Activated naive CD4-positive, alpha-beta T cell treated with anti-CD3 and anti-CD28 coated beads, Interleukin-2, amount 10 ng/mL, durations not matched to agents 7 days and 5 days (primary cell): ENCODE data around the gene ROPN1L.
"Not testable (repeated sequence)": the region's sequence is repeated elsewhere in the genome, so short reads cannot be mapped to it uniquely, and the experiment has no call there.

ENCODE experiments used
- CTCF ChIA-PET: fragments of 350-600 bp; sonication (Branson Sonifier 250); formaldehyde crosslinking; loops from one replicate; lab custom pipeline; 2021; ENCODE audit warnings: antibody characterized with exemption; lab: Charles Lee
- DNase-seq: peaks from one replicate; pipeline ENCODE4 v3.0.0-alpha.2; 2020
- H3K27ac Mint-ChIP-seq: one replicate; pipeline ENCODE4 v1.8.0; 2021; ENCODE audit warnings: mild to moderate bottlenecking, moderate library complexity, mixed read lengths
- H3K27me3 Mint-ChIP-seq: one replicate; pipeline ENCODE4 v1.8.0; 2021; ENCODE audit warnings: mild to moderate bottlenecking, mixed read lengths
- H3K36me3 Mint-ChIP-seq: one replicate; pipeline ENCODE4 v1.8.0; 2021; ENCODE audit warnings: mixed read lengths
- H3K4me1 Mint-ChIP-seq: one replicate; pipeline ENCODE4 v1.8.0; 2021; ENCODE audit warnings: mixed read lengths
- H3K4me3 Mint-ChIP-seq: one replicate; pipeline ENCODE4 v1.8.0; 2021; ENCODE audit warnings: mild to moderate bottlenecking, moderate library complexity, mixed read lengths
- H3K9me3 Mint-ChIP-seq: one replicate; pipeline ENCODE4 v1.8.0; 2021; ENCODE audit warnings: mixed read lengths

Gene ROPN1L

GRCh38 chr5:10441083-10441991, at the start of gene ROPN1L:
ROPN1L (plus strand) TSS chr5:10441879; CDS start chr5:10442168, 289 bp downstream.
- DNase-seq: peak; percentile 85
- Mint-ChIP-seq H3K27ac (peak within 1 kb of the TSS; percentile 56), H3K4me3 (peak within 1 kb of the TSS; percentile 82), H3K36me3 (peaks cover 33% of the 10 kb centered on the region), H3K4me1 (peaks cover 48% of the 10 kb centered on the region), H3K27me3 (peaks cover 13% of the 10 kb centered on the region), H3K9me3 (peaks cover 16% of the 10 kb centered on the region)
- CTCF ChIA-PET: no interaction called here

GRCh38 chr5:10392567-10393328, 48.9 kb upstream of the ROPN1L start:
- CTCF ChIA-PET: interaction anchor here (1.5 kb wide), 1 partner anchor 29 kb away, joined by 4 read pairs; no protein-coding TSS in a partner anchor

GRCh38 chr5:10393491-10393890, 48.2 kb upstream of the ROPN1L start:
- CTCF ChIA-PET: interaction anchor here (1.5 kb wide), 1 partner anchor 28 kb away, joined by 4 read pairs; no protein-coding TSS in a partner anchor
- H3K27ac Mint-ChIP-seq: no peak overlapping the region
- H3K27me3 Mint-ChIP-seq: no peaks in the 10 kb centered on the region
- peaks cover 55% of the 10 kb centered on the region for H3K36me3 Mint-ChIP-seq
- no peaks in the 10 kb centered on the region for H3K4me1 Mint-ChIP-seq
- no peak overlapping the region for H3K4me3 Mint-ChIP-seq
- no peak for DNase-seq
- no peaks in the 10 kb centered on the region for H3K9me3 Mint-ChIP-seq

More at GRCh38 chr5:10392567-10393328, 48.9 kb upstream of the ROPN1L start:
- not testable (repeated sequence) for H3K4me1 Mint-ChIP-seq, DNase-seq, H3K27me3 Mint-ChIP-seq, H3K4me3 Mint-ChIP-seq, H3K27ac Mint-ChIP-seq, H3K9me3 Mint-ChIP-seq
- H3K36me3 Mint-ChIP-seq: peaks cover 51% of the 10 kb centered on the region

GRCh38 chr5:10396552-10396951, 45.1 kb upstream of the ROPN1L start:
- Mint-ChIP-seq H3K4me3 (no peak overlapping the region), H3K27ac (no peak overlapping the region), H3K4me1 (peaks cover 2% of the 10 kb centered on the region), H3K36me3 (peaks cover 54% of the 10 kb centered on the region), H3K9me3 (no peaks in the 10 kb centered on the region), H3K27me3 (no peaks in the 10 kb centered on the region)
- no peak for DNase-seq
- CTCF ChIA-PET: no interaction called here

- H3K9me3 Mint-ChIP-seq: no peaks in the 10 kb centered on the region
- H3K4me3 Mint-ChIP-seq: no peak overlapping the region
- no peak for DNase-seq
- CTCF ChIA-PET: no interaction called here
- H3K4me1 Mint-ChIP-seq: peaks cover 2% of the 10 kb centered on the region
- H3K36me3 Mint-ChIP-seq: peaks cover 51% of the 10 kb centered on the region
- H3K27ac Mint-ChIP-seq: no peak overlapping the region
- no peaks in the 10 kb centered on the region for H3K27me3 Mint-ChIP-seq
These were observed 41.8 kb upstream of the ROPN1L start for GRCh38 chr5:10399839-10400238.

- no peak for DNase-seq
- Mint-ChIP-seq H3K4me1 (peaks cover 2% of the 10 kb centered on the region), H3K4me3 (no peak overlapping the region), H3K36me3 (peaks cover 48% of the 10 kb centered on the region), H3K9me3 (no peaks in the 10 kb centered on the region), H3K27ac (no peak overlapping the region), H3K27me3 (no peaks in the 10 kb centered on the region)
- CTCF ChIA-PET: no interaction called here
These were observed 41.3 kb upstream of the ROPN1L start for GRCh38 chr5:10400411-10400810.

- Mint-ChIP-seq H3K9me3 (no peaks in the 10 kb centered on the region), H3K36me3 (peaks cover 46% of the 10 kb centered on the region), H3K27ac (no peak overlapping the region), H3K4me1 (peaks cover 2% of the 10 kb centered on the region), H3K4me3 (no peak overlapping the region), H3K27me3 (no peaks in the 10 kb centered on the region)
- DNase-seq: no peak
- CTCF ChIA-PET: no interaction called here
These were observed 40.8 kb upstream of the ROPN1L start for GRCh38 chr5:10400831-10401230.

- H3K27me3 Mint-ChIP-seq: no peaks in the 10 kb centered on the region
- no peak for DNase-seq
- peaks cover 43% of the 10 kb centered on the region for H3K36me3 Mint-ChIP-seq
- H3K4me3 Mint-ChIP-seq: no peak overlapping the region
- peaks cover 2% of the 10 kb centered on the region for H3K4me1 Mint-ChIP-seq
- no peak overlapping the region for H3K27ac Mint-ChIP-seq
- CTCF ChIA-PET: no interaction called here
- no peaks in the 10 kb centered on the region for H3K9me3 Mint-ChIP-seq
These were observed 40.2 kb upstream of the ROPN1L start for GRCh38 chr5:10401498-10401897.

- no peak overlapping the region for H3K27ac Mint-ChIP-seq
- no peaks in the 10 kb centered on the region for H3K9me3 Mint-ChIP-seq
- DNase-seq: no peak
- no peaks in the 10 kb centered on the region for H3K27me3 Mint-ChIP-seq
- peaks cover 6% of the 10 kb centered on the region for H3K4me1 Mint-ChIP-seq
- H3K36me3 Mint-ChIP-seq: peaks cover 45% of the 10 kb centered on the region
- H3K4me3 Mint-ChIP-seq: no peak overlapping the region
- CTCF ChIA-PET: no interaction called here
These were observed 37.9 kb upstream of the ROPN1L start for GRCh38 chr5:10403829-10404228.

GRCh38 chr5:10406651-10407050, 35.0 kb upstream of the ROPN1L start:
- Mint-ChIP-seq H3K4me1 (peaks cover 12% of the 10 kb centered on the region), H3K36me3 (peaks cover 50% of the 10 kb centered on the region)
- DNase-seq: no peak

GRCh38 chr5:10409504-10409903, 32.2 kb upstream of the ROPN1L start:
- Mint-ChIP-seq H3K9me3 (no peaks in the 10 kb centered on the region), H3K27me3 (no peaks in the 10 kb centered on the region), H3K4me1 (peaks cover 14% of the 10 kb centered on the region), H3K36me3 (peaks cover 62% of the 10 kb centered on the region), H3K27ac (peak overlapping the region; percentile 34), H3K4me3 (no peak overlapping the region)
- CTCF ChIA-PET: interaction anchor here (1.5 kb wide), 1 partner anchor 15 kb away, joined by 7 read pairs; no protein-coding TSS in a partner anchor
- no peak for DNase-seq

More at GRCh38 chr5:10406651-10407050, 35.0 kb upstream of the ROPN1L start:
- Mint-ChIP-seq H3K27me3 (no peaks in the 10 kb centered on the region), H3K4me3 (no peak overlapping the region), H3K27ac (no peak overlapping the region), H3K9me3 (no peaks in the 10 kb centered on the region)
- CTCF ChIA-PET: no interaction called here

GRCh38 chr5:10410662-10411061, 31.0 kb upstream of the ROPN1L start:
- peaks cover 14% of the 10 kb centered on the region for H3K4me1 Mint-ChIP-seq
- H3K36me3 Mint-ChIP-seq: peaks cover 68% of the 10 kb centered on the region
- no peaks in the 10 kb centered on the region for H3K27me3 Mint-ChIP-seq
- no peak for DNase-seq
- CTCF ChIA-PET: interaction anchor here (1.5 kb wide), 1 partner anchor 13 kb away, joined by 7 read pairs; no protein-coding TSS in a partner anchor
- no peak overlapping the region for H3K4me3 Mint-ChIP-seq
- H3K9me3 Mint-ChIP-seq: no peaks in the 10 kb centered on the region
- H3K27ac Mint-ChIP-seq: no peak overlapping the region

- Mint-ChIP-seq H3K4me3 (no peak overlapping the region), H3K36me3 (peaks cover 65% of the 10 kb centered on the region), H3K27me3 (no peaks in the 10 kb centered on the region), H3K27ac (no peak overlapping the region), H3K9me3 (no peaks in the 10 kb centered on the region), H3K4me1 (peaks cover 14% of the 10 kb centered on the region)
- CTCF ChIA-PET: no interaction called here
- no peak for DNase-seq
These were observed 30.3 kb upstream of the ROPN1L start for GRCh38 chr5:10411336-10411735.

- Mint-ChIP-seq H3K36me3 (peaks cover 77% of the 10 kb centered on the region), H3K9me3 (no peaks in the 10 kb centered on the region), H3K27ac (no peak overlapping the region), H3K4me3 (no peak overlapping the region), H3K27me3 (no peaks in the 10 kb centered on the region), H3K4me1 (peaks cover 23% of the 10 kb centered on the region)
- CTCF ChIA-PET: no interaction called here
- no peak for DNase-seq
These were observed 24.8 kb upstream of the ROPN1L start for GRCh38 chr5:10416868-10417267.
